Naive thymus-derived CD4-positive, alpha-beta T cell (primary cell): Measurements from ENCODE around the gene SKOR1. TPM values are rescaled to one million over a fixed set of nuclear protein-coding genes. Genes with fewer than 3 reads are reported as not detected.

Experiments used
- ATAC-seq: fragments of 150-1000 bp; cut with Tn5 transposase; 2 replicates; pipeline ENCODE4 v1.10.0; 2021; ENCODE audit warnings: mild to moderate bottlenecking, moderate library complexity
- CTCF ChIA-PET: fragments of 350-600 bp; sonication (Branson Sonifier 250); formaldehyde crosslinking; loops from one replicate; lab custom pipeline; 2021; ENCODE audit warnings: antibody characterized with exemption; lab: Charles Lee
- POLR2A ChIA-PET: fragments of 350-600 bp; sonication (Branson Sonifier 250); formaldehyde crosslinking; loops from one replicate; lab custom pipeline; 2021; ENCODE audit warnings: antibody characterized with exemption, inconsistent platforms; lab: Charles Lee
- DNase-seq, 9 donors: peaks; one replicate each; pipeline versions ENCODE4 v3.0.0 to v3.0.0-alpha.2; 2020 to 2022; ENCODE audit warnings: mixed read lengths in 1 of 9
- H3K27ac ChIP-seq: one replicate; pipeline ENCODE4 v1.7.0; 2013; ENCODE audit warnings: mild to moderate bottlenecking, low read depth, low read length, moderate library complexity
- H3K27me3 ChIP-seq, 2 donors: one replicate each; pipeline ENCODE4 v1.7.0; 2013; ENCODE audit warnings: low read length in 2 of 2, mild to moderate bottlenecking in 2 of 2, moderate library complexity in 2 of 2; ENCODE audit not compliant: control insufficient read depth in 2 of 2, insufficient read depth in 2 of 2
- H3K36me3 ChIP-seq, 3 experiments: 1 replicate in 2 of 3; 2 replicates in 1 of 3; pipeline ENCODE4 v1.7.0; 2013; ENCODE audit warnings: low read length in 3 of 3, mild to moderate bottlenecking in 3 of 3, moderate library complexity in 1 of 3; ENCODE audit not compliant: insufficient read depth in 3 of 3, control insufficient read depth in 2 of 3
- H3K4me1 ChIP-seq, 2 donors: one replicate each; pipeline ENCODE4 v1.7.0; 2013; ENCODE audit warnings: low read length in 2 of 2, mild to moderate bottlenecking in 2 of 2, moderate library complexity in 1 of 2; ENCODE audit not compliant: control insufficient read depth in 2 of 2, insufficient read depth in 2 of 2
- H3K4me3 ChIP-seq: 2 replicates; pipeline ENCODE4 v1.7.0; 2013; ENCODE audit warnings: mild to moderate bottlenecking, low read length
- H3K9me3 ChIP-seq, 3 experiments: 1 replicate in 2 of 3; 2 replicates in 1 of 3; pipeline ENCODE4 v1.7.0; 2013; ENCODE audit warnings: low read length in 3 of 3; ENCODE audit not compliant: control insufficient read depth in 2 of 3
- H3K27ac Mint-ChIP-seq, 9 donors: one replicate each; pipeline ENCODE4 v1.8.0; 2020 to 2022; ENCODE audit warnings: mixed read lengths in 9 of 9, mild to moderate bottlenecking in 8 of 9, moderate library complexity in 5 of 9, inconsistent platforms in 2 of 9
- H3K27me3 Mint-ChIP-seq, 5 donors: one replicate each; pipeline ENCODE4 v1.8.0; 2021 to 2022; ENCODE audit warnings: mixed read lengths in 5 of 5, mild to moderate bottlenecking in 1 of 5
- H3K36me3 Mint-ChIP-seq, 5 donors: one replicate each; pipeline ENCODE4 v1.8.0; 2020 to 2022; ENCODE audit warnings: mixed read lengths in 5 of 5, mild to moderate bottlenecking in 3 of 5, inconsistent platforms in 1 of 5
- H3K4me1 Mint-ChIP-seq, 7 donors: one replicate each; pipeline ENCODE4 v1.8.0; 2020 to 2022; ENCODE audit warnings: mixed read lengths in 7 of 7, mild to moderate bottlenecking in 3 of 7, inconsistent platforms in 1 of 7
- H3K4me3 Mint-ChIP-seq, 10 donors: one replicate each; pipeline ENCODE4 v1.8.0; 2020 to 2022; ENCODE audit warnings: mild to moderate bottlenecking in 10 of 10, mixed read lengths in 10 of 10, moderate library complexity in 6 of 10, inconsistent platforms in 2 of 10
- H3K9me3 Mint-ChIP-seq, 11 donors: one replicate each; pipeline ENCODE4 v1.8.0; 2020 to 2022; ENCODE audit warnings: mixed read lengths in 11 of 11, mild to moderate bottlenecking in 4 of 11, inconsistent platforms in 1 of 11, moderate library complexity in 1 of 11
- intact Hi-C, 2 donors: fragments of 100-400 bp; cut with micrococcal nuclease; formaldehyde crosslinking; loops; one replicate each; pipeline ENCODE4 v1.15.1; 2023
- polyA plus RNA-seq, 2 donors: library from polyadenylated mRNA; unstranded; fragments of 300-500 nt; fragmentation: Illumina TruSeq; gene quantifications; one replicate each; pipeline ENCODE4 v1.2.3, GENCODE V29; 2021
- total RNA-seq, 6 experiments: library from RNA in 5 of 6; stranded (reverse) in 5 of 6; gene quantifications; 1 replicate in 5 of 6; 2 replicates in 1 of 6; pipeline ENCODE4 v1.2.3 and lab custom pipeline; 2021 to 2026

SKOR1 gene
- total and polyA plus RNA-seq, 7 experiments from 2014 or later: 0.34 to 2.4 (median 0.62) TPM; not detected in 2

DNA sequence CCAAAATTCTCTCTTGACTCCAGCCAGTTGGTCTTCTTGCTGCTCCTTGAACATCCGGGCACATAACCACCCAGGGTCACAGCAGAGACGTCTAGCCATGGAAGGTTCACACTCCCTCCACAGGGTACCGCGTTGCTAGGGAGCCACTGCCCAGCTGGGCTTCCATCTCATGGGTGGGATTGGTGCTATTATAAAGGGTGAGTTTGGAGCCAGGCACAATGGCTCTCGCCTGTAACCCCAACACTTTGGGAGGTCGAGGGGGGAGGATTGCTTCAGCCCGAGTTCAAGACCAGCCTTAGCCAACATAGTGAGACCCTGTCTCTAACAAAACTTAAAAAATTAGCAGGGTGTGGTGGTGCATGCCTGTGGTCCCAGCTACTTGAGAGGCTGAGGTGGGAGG, 17.5 kb upstream of the SKOR1 start:
- H3K4me1 ChIP-seq: no peaks in the 10 kb centered on the region
- CTCF ChIA-PET: no interaction called here
- POLR2A ChIA-PET: no interaction called here
- no peaks in the 10 kb centered on the region for H3K27me3 ChIP-seq
- peaks cover 0 to 22% (median 0%) of the 10 kb centered on the region in 3 experiments for H3K36me3 ChIP-seq
- no peak overlapping the region for H3K27ac ChIP-seq
- no peaks in the 10 kb centered on the region for H3K27me3 Mint-ChIP-seq
- intact Hi-C loops: no loop called here
- H3K4me3 ChIP-seq: no peak overlapping the region
- H3K9me3 ChIP-seq: no peaks in the 10 kb centered on the region
- DNase-seq (no peak), ATAC-seq (no peak)
- no peak overlapping the region for H3K27ac Mint-ChIP-seq
- H3K4me3 Mint-ChIP-seq: no peak overlapping the region
- no peaks in the 10 kb centered on the region for H3K4me1 Mint-ChIP-seq
- H3K9me3 Mint-ChIP-seq: peaks cover 0 to 2% (median 0%) of the 10 kb centered on the region in 11 donors
- H3K36me3 Mint-ChIP-seq: peaks cover 0 to 22% (median 15%) of the 10 kb centered on the region in 5 donors

- H3K27me3 ChIP-seq: no peaks in the 10 kb centered on the region
- no peak overlapping the region for H3K27ac ChIP-seq
- intact Hi-C loops: no loop called here
- POLR2A ChIA-PET: no interaction called here
- no peak for DNase-seq
- Mint-ChIP-seq H3K4me3 (no peak overlapping the region), H3K27me3 (peaks cover 0 to 5% (median 0%) of the 10 kb centered on the region in 5 donors), H3K36me3 (peaks cover 0 to 26% (median 15%) of the 10 kb centered on the region in 5 donors), H3K9me3 (peaks cover 0 to 3% (median 0%) of the 10 kb centered on the region in 11 donors), H3K4me1 (no peaks in the 10 kb centered on the region), H3K27ac (no peak overlapping the region)
- no peak for ATAC-seq
- peaks cover 0 to 22% (median 0%) of the 10 kb centered on the region in 3 experiments for H3K36me3 ChIP-seq
- no peaks in the 10 kb centered on the region for H3K9me3 ChIP-seq
- H3K4me1 ChIP-seq: no peaks in the 10 kb centered on the region
- no peak overlapping the region for H3K4me3 ChIP-seq
- CTCF ChIA-PET: no interaction called here
These were observed 16.5 kb upstream of the SKOR1 start for GRCh38 chr15:67808821-67809220.

GRCh38 chr15:67809441-67809840, 15.9 kb upstream of the SKOR1 start:
- Histone ChIP-seq H3K36me3 (peaks cover 0 to 17% (median 0%) of the 10 kb centered on the region in 3 experiments), H3K4me3 (no peak overlapping the region), H3K27me3 (no peaks in the 10 kb centered on the region), H3K27ac (no peak overlapping the region), H3K9me3 (no peaks in the 10 kb centered on the region), H3K4me1 (no peaks in the 10 kb centered on the region)
- ChIA-PET POLR2A (no interaction called here), CTCF (no interaction called here)
- ATAC-seq: no peak
- Mint-ChIP-seq H3K27me3 (peaks cover 0 to 5% (median 0%) of the 10 kb centered on the region in 5 donors), H3K36me3 (peaks cover 0 to 26% (median 15%) of the 10 kb centered on the region in 5 donors), H3K9me3 (peaks cover 0 to 3% (median 0%) of the 10 kb centered on the region in 11 donors), H3K4me1 (no peaks in the 10 kb centered on the region), H3K27ac (no peak overlapping the region), H3K4me3 (no peak overlapping the region)
- DNase-seq: no peak
- intact Hi-C loops: no loop called here

DNA sequence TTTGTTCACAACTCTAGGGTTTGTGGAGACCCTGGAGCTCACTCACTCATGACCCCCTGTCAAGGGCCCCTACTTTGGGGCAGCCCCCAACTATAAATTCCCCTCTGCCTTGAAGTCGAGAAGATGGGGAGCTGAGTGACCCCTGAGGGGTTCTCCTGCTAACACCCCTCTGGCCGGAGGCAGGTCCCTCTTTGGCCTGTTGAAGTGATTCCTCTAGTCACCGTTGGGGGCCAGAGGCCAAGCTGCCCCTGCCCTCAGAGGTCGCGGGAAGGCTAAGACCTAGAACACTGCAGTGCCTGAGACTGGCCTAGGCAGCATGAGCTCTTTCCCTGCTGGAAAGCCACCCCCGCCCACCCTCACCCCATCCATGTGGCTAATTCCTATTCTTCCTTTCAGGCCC, 15.4 kb upstream of the SKOR1 start:
- no peaks in the 10 kb centered on the region for H3K4me1 Mint-ChIP-seq
- no peak overlapping the region for H3K27ac Mint-ChIP-seq
- H3K36me3 Mint-ChIP-seq: peaks cover 0 to 26% (median 15%) of the 10 kb centered on the region in 5 donors
- ChIA-PET POLR2A (interaction anchor here (0.6 kb wide), 1 partner anchor 345 kb away, joined by 3 read pairs; no protein-coding TSS in a partner anchor), CTCF (no interaction called here)
- Histone ChIP-seq H3K4me3 (no peak overlapping the region), H3K9me3 (no peaks in the 10 kb centered on the region), H3K27ac (no peak overlapping the region), H3K4me1 (no peaks in the 10 kb centered on the region), H3K27me3 (no peaks in the 10 kb centered on the region), H3K36me3 (peaks cover 0 to 17% (median 0%) of the 10 kb centered on the region in 3 experiments)
- no peak for DNase-seq
- ATAC-seq: no peak
- intact Hi-C loops: no loop called here
- H3K4me3 Mint-ChIP-seq: no peak overlapping the region
- H3K27me3 Mint-ChIP-seq: peaks cover 0 to 5% (median 0%) of the 10 kb centered on the region in 5 donors
- peaks cover 0 to 3% (median 0%) of the 10 kb centered on the region in 11 donors for H3K9me3 Mint-ChIP-seq

DNA sequence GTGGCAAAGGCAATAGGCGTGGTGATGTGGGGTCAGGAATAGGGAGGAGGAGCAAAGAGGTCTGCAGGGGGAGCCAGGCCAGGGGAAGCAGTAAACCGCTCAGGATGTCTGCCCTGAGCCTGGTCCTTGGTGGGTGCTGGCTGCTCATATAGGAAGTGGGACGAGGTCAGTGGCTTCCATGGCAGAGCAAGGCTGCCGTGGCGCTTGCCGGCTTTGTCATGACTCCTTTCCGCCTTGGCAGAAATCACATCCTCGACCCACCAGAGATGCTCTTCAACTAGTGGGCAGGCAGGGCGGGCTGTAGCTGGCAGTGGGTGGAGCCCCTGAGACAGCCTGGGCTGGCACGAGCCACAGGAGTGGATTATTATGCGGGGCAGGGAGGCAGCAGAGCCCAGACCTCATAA, 13.1 kb upstream of the SKOR1 start:
- CTCF ChIA-PET: no interaction called here

GRCh38 chr15:67813104-67813634, 12.1 kb upstream of the SKOR1 start:
- intact Hi-C loops: no loop called here
- Mint-ChIP-seq H3K27ac (peak overlapping the region in 1 of 9 donors; percentile 16), H3K27me3 (peaks cover 5 to 21% (median 13%) of the 10 kb centered on the region in 5 donors), H3K9me3 (peaks cover 0 to 26% (median 7%) of the 10 kb centered on the region in 11 donors), H3K4me1 (no peaks in the 10 kb centered on the region), H3K4me3 (no peak overlapping the region), H3K36me3 (peaks cover 0 to 27% (median 26%) of the 10 kb centered on the region in 5 donors)
- H3K27me3 ChIP-seq: no peaks in the 10 kb centered on the region
- H3K27ac ChIP-seq: no peak overlapping the region
- no peaks in the 10 kb centered on the region for H3K4me1 ChIP-seq
- ATAC-seq (no peak), DNase-seq (peak in 1 of 9 donors; percentile 1)
- H3K36me3 ChIP-seq: peaks cover 0 to 5% (median 0%) of the 10 kb centered on the region in 3 experiments
- POLR2A ChIA-PET: no interaction called here
- no peak overlapping the region for H3K4me3 ChIP-seq
- CTCF ChIA-PET: no interaction called here
- H3K9me3 ChIP-seq: no peaks in the 10 kb centered on the region

More for the DNA sequence above, 13.1 kb upstream of the SKOR1 start:
- H3K9me3 ChIP-seq: no peaks in the 10 kb centered on the region
- Mint-ChIP-seq H3K36me3 (peaks cover 0 to 33% (median 32%) of the 10 kb centered on the region in 5 donors), H3K27me3 (peaks cover 0 to 13% (median 11%) of the 10 kb centered on the region in 5 donors), H3K9me3 (peaks cover 0 to 26% (median 7%) of the 10 kb centered on the region in 11 donors), H3K27ac (no peak overlapping the region), H3K4me1 (no peaks in the 10 kb centered on the region), H3K4me3 (no peak overlapping the region)
- no peak overlapping the region for H3K4me3 ChIP-seq
- DNase-seq (peak in 1 of 9 donors; percentile 8), ATAC-seq (no peak)
- intact Hi-C loops: no loop called here
- H3K36me3 ChIP-seq: peaks cover 0 to 12% (median 0%) of the 10 kb centered on the region in 3 experiments
- POLR2A ChIA-PET: no interaction called here
- H3K27me3 ChIP-seq: no peaks in the 10 kb centered on the region
- no peak overlapping the region for H3K27ac ChIP-seq
- H3K4me1 ChIP-seq: no peaks in the 10 kb centered on the region
